NB4 (cell line): ENCODE data around the gene COMMD2.

Experiments used
- DNase-seq: peaks from one replicate; pipeline ENCODE4 v3.0.0; 2010; ENCODE audit warnings: low read depth
- H3K4me3 ChIP-seq: one replicate; pipeline ENCODE4 v1.5.1; 2011; ENCODE audit warnings: mild to moderate bottlenecking, low read depth, low read length, moderate library complexity
- CTCF ChIP-seq: IDR thresholded peaks from one replicate; pipeline ENCODE4 v1.5.1; 2012; ENCODE audit warnings: low read depth, low read length
- MAX ChIP-seq: IDR thresholded peaks from 2 replicates; pipeline ENCODE4 v1.6.1; 2011; ENCODE audit warnings: low read depth, low read length
- MYC ChIP-seq: IDR thresholded peaks from 2 replicates; pipeline ENCODE4 v1.6.1; 2011; ENCODE audit warnings: low read depth, low read length
- POLR2A ChIP-seq: IDR thresholded peaks from 2 replicates; pipeline ENCODE4 v1.6.1; 2011; ENCODE audit warnings: mild to moderate bottlenecking; ENCODE audit not compliant: insufficient read length; ENCODE audit errors: extremely low read depth

Gene COMMD2

GRCh38 chr3:149752051-149752787, at the start of gene COMMD2:
COMMD2 (minus strand) TSS chr3:149752489; CDS start chr3:149752444, 45 bp downstream.
- peak; percentile 86 for DNase-seq
- peak within 1 kb of the TSS; percentile 81 for H3K4me3 ChIP-seq
- TF ChIP-seq CTCF (no peak), POLR2A (peak; percentile 84)

- no peak for DNase-seq
- TF ChIP-seq CTCF: no peak
- no peak for TF ChIP-seq MAX
- no peak for TF ChIP-seq MYC
- TF ChIP-seq POLR2A: no peak
These were observed 49.4 kb upstream of the COMMD2 start for GRCh38 chr3:149801639-149802038.

GRCh38 chr3:149801195-149801594, 48.9 kb upstream of the COMMD2 start:
- no peak for DNase-seq
- TF ChIP-seq MYC (no peak), CTCF (no peak), MAX (no peak), POLR2A (no peak)
- H3K4me3 ChIP-seq: no peak overlapping the region

More at GRCh38 chr3:149801639-149802038, 49.4 kb upstream of the COMMD2 start:
- no peak overlapping the region for H3K4me3 ChIP-seq

- no peak for TF ChIP-seq CTCF
- no peak for TF ChIP-seq POLR2A
- TF ChIP-seq MYC: no peak
- no peak for TF ChIP-seq MAX
- no peak for DNase-seq
- H3K4me3 ChIP-seq: no peak overlapping the region
These were observed 48.4 kb upstream of the COMMD2 start for GRCh38 chr3:149800693-149801092.

GRCh38 chr3:149796026-149796425, 43.7 kb upstream of the COMMD2 start:
- DNase-seq: no peak
- no peak for TF ChIP-seq CTCF
- TF ChIP-seq MYC: no peak
- no peak for TF ChIP-seq POLR2A
- no peak for TF ChIP-seq MAX
- no peak overlapping the region for H3K4me3 ChIP-seq
